Activated CD8-positive, alpha-beta memory T cell treated with anti-CD3 and anti-CD28 coated beads, Interleukin-2, amount 10 ng/mL, durations not matched to agents 7 days and 5 days (primary cell): Measurements from ENCODE around the gene GIN1. TPM values are rescaled to one million over a fixed set of nuclear protein-coding genes. Genes with fewer than 3 reads are reported as not detected.
"Not testable (repeated sequence)": the region's sequence is repeated elsewhere in the genome, so short reads cannot be mapped to it uniquely, and the experiment has no call there.

ENCODE experiments used
- ATAC-seq: fragments of 150-1000 bp; cut with Tn5 transposase; one replicate; pipeline ENCODE4 v1.10.0; 2021; ENCODE audit warnings: moderate library complexity
- CTCF ChIA-PET: fragments of 350-600 bp; sonication (Branson Sonifier 250); formaldehyde crosslinking; loops from one replicate; lab custom pipeline; 2021; ENCODE audit warnings: antibody characterized with exemption; lab: Charles Lee
- DNase-seq: peaks from one replicate; pipeline ENCODE4 v3.0.0-alpha.2; 2020
- H3K27ac Mint-ChIP-seq: one replicate; pipeline ENCODE4 v1.8.0; 2021; ENCODE audit warnings: mild to moderate bottlenecking, mixed read lengths
- H3K27me3 Mint-ChIP-seq: one replicate; pipeline ENCODE4 v1.8.0; 2021; ENCODE audit warnings: mixed read lengths
- H3K36me3 Mint-ChIP-seq: one replicate; pipeline ENCODE4 v1.8.0; 2021; ENCODE audit warnings: mild to moderate bottlenecking, mixed read lengths
- H3K4me1 Mint-ChIP-seq: one replicate; pipeline ENCODE4 v1.8.0; 2021; ENCODE audit warnings: mixed read lengths
- H3K4me3 Mint-ChIP-seq: one replicate; pipeline ENCODE4 v1.8.0; 2021; ENCODE audit warnings: mild to moderate bottlenecking, moderate library complexity, mixed read lengths
- H3K9me3 Mint-ChIP-seq: one replicate; pipeline ENCODE4 v1.8.0; 2022; ENCODE audit warnings: low read depth, mixed read lengths
- total RNA-seq, 2 experiments: library from RNA; stranded (reverse); gene quantifications; one replicate each; pipeline ENCODE4 v1.2.3, GENCODE V29; 2021

Gene GIN1
- total RNA-seq, 2 experiments from 2014 or later, result 10.1 to 10.8 TPM

- Mint-ChIP-seq H3K4me1 (no peaks in the 10 kb centered on the region), H3K36me3 (peaks cover 15% of the 10 kb centered on the region), H3K27ac (no peak overlapping the region), H3K4me3 (no peak overlapping the region), H3K9me3 (no peaks in the 10 kb centered on the region), H3K27me3 (no peaks in the 10 kb centered on the region)
- ATAC-seq, result no peak
- no peak for DNase-seq
- CTCF ChIA-PET, result no interaction called here
Measured at GRCh38 chr5:103098993-103099392, 20.9 kb downstream of the GIN1 start.

DNA sequence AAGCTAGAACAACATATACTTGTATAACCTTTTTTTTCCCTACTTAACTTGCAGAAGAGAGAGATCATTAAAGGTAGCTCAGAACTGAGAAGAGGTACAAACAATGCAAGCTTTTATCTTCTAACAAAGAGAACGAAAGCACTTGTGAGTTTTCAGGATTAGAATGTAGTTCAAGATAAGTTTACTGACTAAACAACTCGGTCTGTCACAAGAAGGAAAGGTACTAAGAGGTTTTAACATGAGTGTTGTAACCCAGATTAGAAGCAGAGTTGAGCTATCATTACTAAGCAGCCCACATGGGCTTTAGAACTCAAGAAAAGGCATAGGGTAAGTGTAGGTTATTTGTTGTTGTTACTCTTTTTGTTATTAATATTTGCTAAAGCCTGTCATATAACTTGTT, 25.2 kb downstream of the GIN1 start:
- DNase-seq (no peak), ATAC-seq (no peak)
- no peaks in the 10 kb centered on the region for H3K27me3 Mint-ChIP-seq
- H3K9me3 Mint-ChIP-seq, result no peaks in the 10 kb centered on the region
- H3K27ac Mint-ChIP-seq, result no peak overlapping the region
- CTCF ChIA-PET, result no interaction called here
- peaks cover 19% of the 10 kb centered on the region for H3K36me3 Mint-ChIP-seq
- H3K4me3 Mint-ChIP-seq, result no peak overlapping the region
- H3K4me1 Mint-ChIP-seq, result no peaks in the 10 kb centered on the region

- Mint-ChIP-seq H3K27ac (no peak overlapping the region), H3K4me3 (no peak overlapping the region), H3K27me3 (no peaks in the 10 kb centered on the region), H3K4me1 (no peaks in the 10 kb centered on the region), H3K9me3 (no peaks in the 10 kb centered on the region), H3K36me3 (peaks cover 21% of the 10 kb centered on the region)
- DNase-seq (no peak), ATAC-seq (no peak)
- CTCF ChIA-PET, result no interaction called here
Measured at GRCh38 chr5:103093727-103094126, 26.2 kb downstream of the GIN1 start.

- ATAC-seq (no peak), DNase-seq (no peak)
- H3K9me3 Mint-ChIP-seq, result no peaks in the 10 kb centered on the region
- peaks cover 24% of the 10 kb centered on the region for H3K36me3 Mint-ChIP-seq
- no peak overlapping the region for H3K27ac Mint-ChIP-seq
- CTCF ChIA-PET, result no interaction called here
- no peaks in the 10 kb centered on the region for H3K27me3 Mint-ChIP-seq
- H3K4me3 Mint-ChIP-seq, result no peak overlapping the region
- no peaks in the 10 kb centered on the region for H3K4me1 Mint-ChIP-seq
Measured at GRCh38 chr5:103092676-103093075, 27.3 kb downstream of the GIN1 start.

DNA sequence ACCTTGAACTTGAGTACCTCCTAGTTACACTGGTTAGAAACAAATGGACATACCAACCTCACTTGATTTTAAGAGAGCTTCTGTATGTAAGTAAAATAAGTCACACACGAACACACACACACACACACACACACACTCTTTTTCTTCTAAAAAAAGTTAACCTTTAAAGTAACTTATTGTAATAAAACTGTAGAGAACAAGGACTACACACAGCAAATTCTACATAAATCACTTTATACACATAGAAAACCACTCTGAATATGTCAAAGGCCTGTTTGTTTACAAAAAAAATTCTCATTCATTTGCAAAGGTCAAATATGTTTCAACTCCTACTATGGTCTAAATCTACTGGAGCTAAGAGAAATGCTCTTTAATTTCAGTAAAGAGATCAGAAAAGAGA, 29.1 kb downstream of the GIN1 start:
- H3K27ac Mint-ChIP-seq, result no peak overlapping the region
- DNase-seq (no peak), ATAC-seq (no peak)
- H3K36me3 Mint-ChIP-seq, result peaks cover 23% of the 10 kb centered on the region
- no peaks in the 10 kb centered on the region for H3K4me1 Mint-ChIP-seq
- CTCF ChIA-PET, result no interaction called here
- no peaks in the 10 kb centered on the region for H3K27me3 Mint-ChIP-seq
- no peak overlapping the region for H3K4me3 Mint-ChIP-seq
- H3K9me3 Mint-ChIP-seq, result peaks cover 2% of the 10 kb centered on the region

GRCh38 chr5:103089272-103089671, 30.7 kb downstream of the GIN1 start:
- no peaks in the 10 kb centered on the region for H3K27me3 Mint-ChIP-seq
- H3K4me3 Mint-ChIP-seq, result no peak overlapping the region
- peaks cover 3% of the 10 kb centered on the region for H3K9me3 Mint-ChIP-seq
- ATAC-seq (no peak), DNase-seq (no peak)
- no peak overlapping the region for H3K27ac Mint-ChIP-seq
- H3K36me3 Mint-ChIP-seq, result peaks cover 30% of the 10 kb centered on the region
- no peaks in the 10 kb centered on the region for H3K4me1 Mint-ChIP-seq
- CTCF ChIA-PET, result interaction anchor here (1.0 kb wide), 1 partner anchor 135 kb away, joined by 4 read pairs; no protein-coding TSS in a partner anchor

- Mint-ChIP-seq H3K4me1 (no peaks in the 10 kb centered on the region), H3K27ac (no peak overlapping the region), H3K36me3 (peaks cover 21% of the 10 kb centered on the region), H3K9me3 (peaks cover 19% of the 10 kb centered on the region), H3K4me3 (no peak overlapping the region), H3K27me3 (peaks cover 3% of the 10 kb centered on the region)
- ATAC-seq (no peak), DNase-seq (no peak)
- CTCF ChIA-PET, result no interaction called here
Measured at GRCh38 chr5:103086547-103086946, 33.4 kb downstream of the GIN1 start.

DNA sequence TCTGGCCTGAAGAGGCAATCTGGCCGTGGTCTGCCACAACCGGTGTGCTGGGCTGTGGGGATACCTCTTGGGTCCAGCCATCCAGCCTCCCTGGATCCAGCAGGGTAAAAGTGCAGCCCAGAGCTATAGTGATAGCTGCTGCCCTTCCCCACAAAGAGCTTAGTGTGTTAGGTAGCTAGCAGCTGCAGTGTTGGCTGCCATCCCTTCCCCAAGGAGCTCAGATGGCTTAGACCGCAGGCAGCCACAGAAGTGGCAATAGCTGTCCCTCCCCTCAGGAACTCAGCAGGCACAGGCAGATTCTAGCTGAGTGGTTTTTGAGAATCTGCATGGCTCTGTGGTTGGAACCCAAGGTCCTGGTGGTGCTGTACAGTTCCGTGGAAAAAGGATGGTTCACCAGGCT, 40.1 kb downstream of the GIN1 start:
- CTCF ChIA-PET, result no interaction called here
- H3K9me3 Mint-ChIP-seq, result peaks cover 37% of the 10 kb centered on the region
- peaks cover 3% of the 10 kb centered on the region for H3K27me3 Mint-ChIP-seq
- ATAC-seq, result no peak
- no peaks in the 10 kb centered on the region for H3K4me1 Mint-ChIP-seq
- DNase-seq, result no peak
- H3K27ac Mint-ChIP-seq, result no peak overlapping the region
- peaks cover 3% of the 10 kb centered on the region for H3K36me3 Mint-ChIP-seq
- H3K4me3 Mint-ChIP-seq, result no peak overlapping the region

DNA sequence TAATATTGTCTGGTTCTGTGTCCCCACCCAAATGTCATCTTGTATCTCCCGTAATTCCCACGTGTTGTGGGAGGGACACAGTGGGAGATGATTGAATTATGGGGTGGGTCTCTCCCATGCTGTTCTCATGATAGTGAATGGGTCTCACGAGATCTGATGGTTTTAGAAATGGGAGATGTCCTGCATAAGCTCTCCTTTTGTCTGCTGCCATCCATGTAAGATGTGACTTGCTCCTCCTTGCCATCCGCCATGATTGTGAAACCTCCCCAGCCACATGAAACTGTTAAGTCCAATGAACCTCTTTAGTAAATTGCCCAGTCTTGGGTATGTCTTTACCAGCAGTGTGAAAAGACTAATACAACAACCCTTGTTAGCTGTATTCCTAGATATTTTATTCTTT, 44.5 kb downstream of the GIN1 start:
- Mint-ChIP-seq H3K27ac (no peak overlapping the region), H3K9me3 (peaks cover 25% of the 10 kb centered on the region)
- no peak for ATAC-seq

GRCh38 chr5:103073500-103073899, 46.4 kb downstream of the GIN1 start:
- CTCF ChIA-PET, DNase-seq, H3K4me3 Mint-ChIP-seq, H3K27me3 Mint-ChIP-seq, H3K4me1 Mint-ChIP-seq, H3K36me3 Mint-ChIP-seq, ATAC-seq, H3K27ac Mint-ChIP-seq: not testable (repeated sequence)
- H3K9me3 Mint-ChIP-seq, result peaks cover 25% of the 10 kb centered on the region

More for the DNA sequence above, 44.5 kb downstream of the GIN1 start:
- DNase-seq, result no peak
- no peaks in the 10 kb centered on the region for H3K36me3 Mint-ChIP-seq
- no peaks in the 10 kb centered on the region for H3K4me1 Mint-ChIP-seq
- peaks cover 2% of the 10 kb centered on the region for H3K27me3 Mint-ChIP-seq
- no peak overlapping the region for H3K4me3 Mint-ChIP-seq
- CTCF ChIA-PET, result no interaction called here

- H3K4me1 Mint-ChIP-seq, result peaks cover 4% of the 10 kb centered on the region
- no peak for ATAC-seq
- peaks cover 3% of the 10 kb centered on the region for H3K27me3 Mint-ChIP-seq
- no peak for DNase-seq
- CTCF ChIA-PET, result no interaction called here
- H3K27ac Mint-ChIP-seq, result no peak overlapping the region
- H3K36me3 Mint-ChIP-seq, result no peaks in the 10 kb centered on the region
- H3K4me3 Mint-ChIP-seq, result no peak overlapping the region
- no peaks in the 10 kb centered on the region for H3K9me3 Mint-ChIP-seq
Measured at GRCh38 chr5:103066326-103066725, 53.6 kb downstream of the GIN1 start.

- no peak overlapping the region for H3K27ac Mint-ChIP-seq
- no peak for DNase-seq
- H3K4me1 Mint-ChIP-seq, result peaks cover 4% of the 10 kb centered on the region
- CTCF ChIA-PET, result no interaction called here
- no peaks in the 10 kb centered on the region for H3K9me3 Mint-ChIP-seq
- no peak overlapping the region for H3K4me3 Mint-ChIP-seq
- H3K27me3 Mint-ChIP-seq, result peaks cover 3% of the 10 kb centered on the region
- H3K36me3 Mint-ChIP-seq, result no peaks in the 10 kb centered on the region
- no peak for ATAC-seq
Measured at GRCh38 chr5:103060424-103060954, 59.4 kb downstream of the GIN1 start.

DNA sequence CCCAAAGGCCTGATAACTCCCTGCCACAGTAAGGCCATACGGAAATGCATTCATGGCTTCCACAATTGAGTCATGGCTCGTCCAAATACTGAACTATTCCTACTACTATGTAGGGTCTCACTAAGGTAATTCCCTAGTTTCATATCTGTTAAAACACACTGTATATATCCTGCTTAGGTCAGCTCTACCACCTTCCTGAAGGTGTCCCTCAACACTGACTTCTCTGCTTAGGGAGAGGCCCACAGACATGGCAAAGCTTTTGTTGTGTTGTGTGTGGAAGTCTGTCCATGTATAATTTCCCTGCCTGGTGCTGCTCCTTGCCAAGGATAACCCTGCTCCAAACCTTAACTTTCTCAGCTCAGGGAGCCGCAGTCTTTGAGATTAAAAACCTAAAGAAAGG, 60.4 kb downstream of the GIN1 start:
- Mint-ChIP-seq H3K27ac (no peak overlapping the region), H3K27me3 (peaks cover 3% of the 10 kb centered on the region)
- CTCF ChIA-PET, result no interaction called here

DNA sequence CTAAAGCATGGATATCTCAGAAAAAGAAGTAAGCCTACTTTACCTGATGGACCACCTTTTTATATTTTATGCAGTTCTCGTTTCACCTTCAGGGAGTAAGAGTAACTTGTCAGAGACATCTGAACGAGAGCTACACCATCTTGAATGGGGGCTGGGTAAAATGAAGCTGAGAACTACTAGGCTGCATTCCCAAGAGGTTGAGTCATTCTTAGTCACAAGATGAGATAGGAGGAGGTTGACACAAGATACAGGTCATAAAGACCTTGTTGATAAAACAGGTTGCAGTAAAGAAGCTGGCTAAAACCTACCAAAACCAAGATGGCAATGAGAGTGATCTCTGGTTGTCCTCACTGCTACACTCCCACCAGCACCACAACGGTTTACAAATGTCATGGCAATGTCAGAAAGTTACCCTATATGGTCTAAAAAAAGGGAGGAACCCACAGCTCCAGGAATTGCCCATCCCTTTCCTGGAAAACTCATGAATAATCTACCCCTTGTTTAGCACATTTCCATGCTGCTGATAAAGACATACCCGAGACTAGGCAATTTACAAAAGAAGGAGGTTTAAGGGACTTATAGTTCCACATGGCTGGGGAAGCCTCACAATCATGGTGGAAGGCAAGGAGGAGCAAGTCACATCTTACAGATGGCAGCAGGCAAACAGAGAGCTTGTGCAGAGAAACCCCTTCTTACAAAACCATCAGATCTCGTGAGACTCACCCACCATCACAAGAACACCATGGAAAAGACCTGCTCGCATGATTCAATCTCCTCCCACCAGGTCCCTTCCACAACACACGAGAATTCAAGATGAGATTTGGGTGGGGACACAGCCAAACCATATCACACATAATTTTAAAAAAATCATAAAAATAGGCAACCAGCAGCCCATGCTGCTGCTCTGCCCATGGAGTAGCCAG, 62.5 kb downstream of the GIN1 start:
- DNase-seq (no peak), ATAC-seq (no peak)
- Mint-ChIP-seq H3K27ac (no peak overlapping the region), H3K4me3 (no peak overlapping the region), H3K4me1 (peaks cover 4% of the 10 kb centered on the region), H3K27me3 (no peaks in the 10 kb centered on the region), H3K9me3 (no peaks in the 10 kb centered on the region), H3K36me3 (no peaks in the 10 kb centered on the region)
- CTCF ChIA-PET, result no interaction called here

More for the DNA sequence above, 60.4 kb downstream of the GIN1 start:
- no peak for ATAC-seq
- no peak for DNase-seq
- no peaks in the 10 kb centered on the region for H3K36me3 Mint-ChIP-seq
- no peak overlapping the region for H3K4me3 Mint-ChIP-seq
- H3K4me1 Mint-ChIP-seq, result peaks cover 4% of the 10 kb centered on the region
- H3K9me3 Mint-ChIP-seq, result no peaks in the 10 kb centered on the region
